GM19452 (cell line): ENCODE measurements around the gene SLC25A13.
"Not testable (repeated sequence)": the region's sequence is repeated elsewhere in the genome, so short reads cannot be mapped to it uniquely, and the experiment has no call there.

Source experiments
- ATAC-seq: cut with Tn5 transposase; IDR thresholded peaks from one replicate; pipeline ENCODE4 v1.9.1; 2021; ENCODE audit not compliant: unreplicated experiment

SLC25A13 gene, protein sequence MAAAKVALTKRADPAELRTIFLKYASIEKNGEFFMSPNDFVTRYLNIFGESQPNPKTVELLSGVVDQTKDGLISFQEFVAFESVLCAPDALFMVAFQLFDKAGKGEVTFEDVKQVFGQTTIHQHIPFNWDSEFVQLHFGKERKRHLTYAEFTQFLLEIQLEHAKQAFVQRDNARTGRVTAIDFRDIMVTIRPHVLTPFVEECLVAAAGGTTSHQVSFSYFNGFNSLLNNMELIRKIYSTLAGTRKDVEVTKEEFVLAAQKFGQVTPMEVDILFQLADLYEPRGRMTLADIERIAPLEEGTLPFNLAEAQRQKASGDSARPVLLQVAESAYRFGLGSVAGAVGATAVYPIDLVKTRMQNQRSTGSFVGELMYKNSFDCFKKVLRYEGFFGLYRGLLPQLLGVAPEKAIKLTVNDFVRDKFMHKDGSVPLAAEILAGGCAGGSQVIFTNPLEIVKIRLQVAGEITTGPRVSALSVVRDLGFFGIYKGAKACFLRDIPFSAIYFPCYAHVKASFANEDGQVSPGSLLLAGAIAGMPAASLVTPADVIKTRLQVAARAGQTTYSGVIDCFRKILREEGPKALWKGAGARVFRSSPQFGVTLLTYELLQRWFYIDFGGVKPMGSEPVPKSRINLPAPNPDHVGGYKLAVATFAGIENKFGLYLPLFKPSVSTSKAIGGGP

DNA sequence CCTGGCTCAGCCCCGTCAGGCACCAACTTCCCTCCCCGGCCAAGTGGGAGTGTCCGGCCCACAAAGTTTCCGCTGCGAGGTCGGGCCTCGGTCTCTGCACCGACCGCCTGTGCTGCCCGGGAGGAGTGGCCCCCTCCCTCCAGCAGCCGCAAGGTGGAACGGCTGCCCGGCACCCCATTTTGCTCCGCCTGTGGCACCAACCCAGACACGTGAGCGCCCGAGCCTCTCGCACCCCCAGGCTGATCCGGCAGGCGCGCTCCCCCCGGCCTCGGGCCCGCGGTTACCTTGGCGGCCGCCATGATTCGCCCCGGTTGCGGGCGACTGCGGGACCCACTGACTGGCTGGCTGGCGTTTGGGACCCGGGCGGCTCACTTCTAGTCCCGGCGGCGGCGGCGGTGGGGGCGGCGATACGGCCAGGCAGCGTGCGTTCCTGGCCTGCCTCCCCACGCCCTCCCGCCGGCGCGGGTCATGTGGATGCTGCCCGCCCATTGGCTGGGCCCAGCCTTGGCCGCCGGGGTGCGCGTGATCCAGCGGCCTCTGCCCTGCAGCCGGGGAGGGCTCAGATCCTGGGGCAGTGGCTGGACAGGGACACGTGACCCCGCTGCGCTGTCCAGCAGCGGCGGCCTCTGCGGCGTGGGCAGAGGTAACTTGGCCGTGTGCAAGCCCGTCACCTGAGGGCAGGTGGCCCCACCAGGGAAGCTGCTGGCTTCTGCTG lies at the start of gene SLC25A13:
Gene SLC25A13, minus strand, starts transcription at position 441 of the 715 bp plus-strand sequence. Its CDS starts 142 bp downstream, at position 299.
- ATAC-seq = peak; percentile 75

DNA sequence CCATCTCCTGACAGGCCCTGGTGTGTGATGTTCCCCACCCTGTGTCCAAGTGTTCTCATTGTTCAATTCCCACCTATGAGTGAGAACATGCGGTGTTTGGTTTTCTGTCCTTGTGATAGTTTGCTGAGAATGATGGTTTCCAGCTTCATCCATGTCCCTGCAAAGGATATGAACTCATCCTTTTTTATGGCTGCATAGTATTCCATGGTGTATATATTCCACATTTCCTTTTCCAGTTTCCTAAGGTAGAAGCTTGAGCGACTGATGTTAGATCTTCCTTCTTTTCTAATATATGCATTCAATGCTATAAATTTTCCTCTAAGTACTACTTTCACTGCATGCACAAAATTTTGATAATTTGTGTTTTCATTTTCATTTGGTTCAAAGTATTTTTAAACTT lies 44.0 kb upstream of the SLC25A13 start:
- ATAC-seq = not testable (repeated sequence)

DNA sequence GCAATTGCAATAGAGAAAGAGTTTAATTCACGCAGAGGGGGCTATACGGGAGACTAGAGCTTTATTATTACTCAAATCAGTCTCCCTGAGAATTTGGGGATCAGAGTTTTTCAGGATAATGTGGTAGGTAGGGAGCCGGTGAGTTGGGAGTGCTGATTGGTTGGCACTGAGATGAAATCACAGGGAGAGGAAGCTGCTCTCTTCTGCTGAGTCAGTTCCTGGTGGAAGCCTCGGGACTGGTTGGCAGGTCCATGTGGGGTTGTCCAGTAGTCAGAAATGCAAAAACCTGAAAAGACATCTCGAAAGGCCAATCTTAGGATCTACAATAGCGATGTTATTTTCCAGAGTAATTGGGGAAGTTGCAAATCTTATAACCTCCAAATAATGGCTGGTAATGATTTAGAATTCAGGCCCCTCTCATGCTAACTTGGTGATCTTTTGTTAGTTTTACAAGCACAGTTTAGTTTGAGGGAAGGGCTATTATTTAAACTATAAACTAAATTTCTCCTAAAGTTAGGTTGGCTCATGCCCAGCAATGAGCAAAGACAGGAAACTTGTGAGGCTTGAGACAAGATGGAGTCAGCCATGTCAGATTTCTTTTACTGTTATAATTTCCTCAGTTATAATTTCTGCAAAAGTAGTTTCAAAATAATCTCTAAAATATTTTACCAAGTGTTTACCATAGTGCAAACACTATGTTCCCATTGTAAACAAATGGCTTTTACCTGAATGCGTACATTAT lies 39.4 kb upstream of the SLC25A13 start:
- ATAC-seq = no peak

DNA sequence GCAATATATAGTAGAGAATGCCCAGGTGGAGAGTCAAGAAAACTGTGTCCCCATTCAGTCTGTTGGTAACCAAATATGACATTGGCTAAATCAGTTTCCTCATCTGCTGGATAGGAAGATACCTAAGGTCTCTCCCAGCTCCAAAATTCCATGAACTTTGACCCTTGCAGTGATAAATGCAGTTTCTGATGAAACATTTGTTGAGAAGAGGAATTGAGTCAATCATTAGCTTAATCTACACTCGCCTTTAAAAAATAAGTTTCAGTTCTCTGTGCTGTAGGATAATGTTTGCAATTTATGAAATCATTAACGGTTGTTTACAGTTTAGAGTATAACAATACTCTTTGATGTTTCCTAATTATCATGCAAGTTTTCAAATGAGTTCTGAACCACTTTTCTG lies 38.0 kb upstream of the SLC25A13 start:
- ATAC-seq = peak; percentile 80

DNA sequence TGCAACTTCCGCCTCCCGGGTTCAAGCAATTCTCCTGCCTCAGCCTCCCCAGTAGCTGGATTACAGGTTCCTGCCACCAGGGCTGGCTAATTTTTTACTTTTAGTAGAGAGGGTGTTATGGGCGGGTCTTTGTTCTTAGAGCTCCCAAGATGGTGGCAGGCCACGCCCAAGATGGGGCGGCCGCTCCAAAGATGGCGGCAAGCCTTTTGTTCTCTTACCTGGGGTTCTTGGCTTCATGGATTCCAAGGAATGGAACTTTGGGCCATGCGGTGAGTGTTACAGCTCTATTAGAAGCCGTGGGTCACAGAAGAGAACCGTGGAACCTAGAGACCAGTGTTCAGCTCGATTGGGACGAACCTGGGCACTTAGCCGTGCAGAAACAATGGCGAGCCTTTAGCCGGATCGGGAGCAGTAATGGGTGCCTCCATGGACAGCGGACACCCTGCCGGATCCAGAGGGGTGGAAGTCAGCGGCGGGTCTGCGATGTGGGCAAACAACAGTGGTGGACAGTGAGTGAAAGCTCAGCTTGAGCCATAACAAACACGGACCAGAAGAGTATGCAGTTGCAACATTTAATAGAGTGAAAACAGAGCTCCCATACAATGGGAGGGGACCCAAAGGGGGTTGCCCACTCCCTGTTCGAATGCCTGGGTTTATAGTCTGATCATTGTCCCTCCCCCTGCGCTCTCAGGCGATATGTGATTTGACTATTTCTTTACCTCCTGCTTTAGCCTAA lies 36.5 kb upstream of the SLC25A13 start:
- not testable (repeated sequence) for ATAC-seq

DNA sequence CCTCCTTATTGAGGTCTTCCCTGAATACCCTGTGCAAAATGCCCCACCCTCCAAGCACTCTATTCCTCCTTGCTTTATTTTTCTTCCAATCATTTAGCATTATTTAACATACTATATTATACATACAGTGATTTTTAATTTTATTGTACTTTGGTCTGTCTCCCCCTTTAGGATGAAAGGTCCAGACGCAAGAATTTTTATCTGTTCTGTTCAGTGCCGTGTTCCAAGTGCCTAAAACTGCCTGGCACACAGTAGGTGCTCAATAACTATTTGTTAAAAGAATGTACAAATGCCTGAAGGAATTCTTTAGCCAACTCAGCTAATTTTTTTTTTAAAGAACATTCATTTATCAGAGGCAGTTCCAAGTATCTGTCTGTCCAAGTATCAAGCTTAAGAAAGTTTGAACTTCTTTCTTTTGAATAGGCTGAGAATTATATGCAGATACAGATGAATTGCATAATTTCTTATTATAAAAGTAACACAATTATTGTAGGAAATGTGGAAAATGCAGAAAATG lies 34.1 kb upstream of the SLC25A13 start:
- no peak for ATAC-seq

DNA sequence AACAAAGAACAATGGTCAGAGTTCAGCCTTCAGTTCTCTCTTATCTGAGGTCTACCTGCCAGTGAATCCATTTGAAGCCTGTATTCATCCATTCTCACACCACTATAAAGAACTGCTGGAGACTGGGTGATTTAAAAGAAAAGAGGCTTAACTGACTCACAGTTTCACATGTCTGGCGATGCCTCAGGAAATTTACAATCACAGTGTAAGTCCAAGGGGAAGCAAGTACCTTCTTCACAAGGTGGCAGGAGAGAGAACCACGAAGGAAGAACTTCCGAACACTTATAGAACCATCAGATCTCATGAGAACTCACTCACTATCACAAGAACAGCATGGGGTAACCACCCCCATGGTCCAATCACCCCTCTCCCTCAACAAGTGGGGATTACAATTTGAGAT lies 33.0 kb upstream of the SLC25A13 start:
- ATAC-seq = no peak

DNA sequence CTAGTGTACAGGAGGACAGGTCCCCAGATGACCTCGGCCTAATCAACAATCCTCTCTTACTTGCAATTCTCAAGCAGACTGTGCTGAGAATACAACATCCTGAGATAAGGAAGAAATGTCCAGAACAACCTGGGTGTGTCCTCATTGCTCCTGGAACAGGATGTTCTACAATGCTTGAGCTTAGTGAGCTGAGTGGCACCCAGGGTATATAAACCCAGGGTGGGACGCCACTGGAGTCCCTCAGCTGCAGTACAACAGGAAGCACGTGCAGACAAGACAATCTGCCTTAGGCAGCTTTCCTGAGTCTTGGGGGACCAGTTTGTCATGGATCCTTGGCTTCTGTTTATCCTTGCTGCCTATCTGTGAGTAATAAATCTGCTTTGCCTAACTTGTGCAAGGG lies 27.7 kb upstream of the SLC25A13 start:
- ATAC-seq = no peak

DNA sequence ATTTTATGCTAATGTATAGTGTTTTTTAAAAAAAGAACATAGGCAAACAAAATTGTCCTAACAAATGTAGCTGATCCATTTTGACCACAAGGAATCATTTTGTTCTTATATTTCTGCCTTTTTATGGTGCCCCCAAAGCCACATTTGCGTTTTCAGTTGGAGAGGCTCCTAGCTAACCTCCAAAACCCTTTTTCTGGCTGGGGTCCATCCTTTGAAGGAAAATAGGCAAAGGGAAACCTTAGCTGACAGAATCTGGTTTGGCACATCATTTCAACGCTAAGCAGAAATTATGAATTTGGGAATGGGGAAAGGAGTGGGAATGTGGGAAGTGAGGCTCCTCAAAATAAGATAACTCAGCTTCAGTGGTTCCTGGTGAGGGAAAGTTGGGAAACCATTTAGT lies 25.6 kb upstream of the SLC25A13 start:
- no peak for ATAC-seq

DNA sequence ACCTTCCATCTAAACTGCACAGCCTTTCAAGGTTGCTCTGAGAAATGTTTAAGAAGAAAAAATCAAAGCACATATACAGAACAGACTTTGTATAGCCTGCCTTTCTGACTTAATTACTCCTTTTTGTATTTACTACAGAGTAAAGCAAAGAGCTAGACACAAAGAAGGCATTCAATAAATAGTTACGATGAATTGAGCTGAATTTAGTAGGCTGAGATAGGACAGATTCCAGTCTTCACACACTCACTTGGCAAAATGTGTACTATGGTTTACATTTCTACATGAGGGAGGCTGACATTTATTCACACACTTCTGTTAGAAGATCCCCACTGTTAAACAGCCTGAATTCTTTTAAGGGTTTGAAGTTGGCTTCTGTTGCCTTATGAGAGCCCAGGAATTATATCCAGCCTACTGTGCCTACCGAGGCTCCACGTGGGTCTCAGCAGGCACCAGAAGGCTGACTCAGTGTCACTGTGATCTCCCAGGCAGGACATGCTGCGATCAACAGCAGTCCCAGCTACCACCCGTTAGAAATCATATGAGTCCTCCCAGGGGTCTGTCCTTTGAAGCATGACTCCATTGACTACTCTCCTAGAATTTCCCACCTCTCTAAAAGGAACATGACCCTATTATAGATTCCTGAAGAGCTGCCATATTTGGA lies 24.5 kb upstream of the SLC25A13 start:
- no peak for ATAC-seq

DNA sequence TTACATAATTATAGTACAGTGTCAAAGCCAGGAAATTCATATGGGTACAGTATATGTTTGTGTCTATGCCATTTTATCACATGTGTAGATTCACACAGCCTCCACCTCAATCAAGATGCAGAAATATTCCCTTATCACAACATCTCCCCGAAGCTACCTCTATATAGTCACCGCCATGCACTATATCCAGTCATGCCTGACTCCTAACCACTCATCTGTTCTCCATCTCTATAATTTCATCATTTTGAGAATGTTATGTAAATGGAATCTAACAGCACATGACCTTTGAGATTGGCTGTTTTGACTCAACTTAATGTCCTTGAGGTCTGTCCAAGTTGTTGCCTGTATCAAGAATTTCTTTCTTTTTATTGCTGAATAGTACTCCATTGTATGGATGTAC lies 22.3 kb upstream of the SLC25A13 start:
- peak; percentile 56 for ATAC-seq

DNA sequence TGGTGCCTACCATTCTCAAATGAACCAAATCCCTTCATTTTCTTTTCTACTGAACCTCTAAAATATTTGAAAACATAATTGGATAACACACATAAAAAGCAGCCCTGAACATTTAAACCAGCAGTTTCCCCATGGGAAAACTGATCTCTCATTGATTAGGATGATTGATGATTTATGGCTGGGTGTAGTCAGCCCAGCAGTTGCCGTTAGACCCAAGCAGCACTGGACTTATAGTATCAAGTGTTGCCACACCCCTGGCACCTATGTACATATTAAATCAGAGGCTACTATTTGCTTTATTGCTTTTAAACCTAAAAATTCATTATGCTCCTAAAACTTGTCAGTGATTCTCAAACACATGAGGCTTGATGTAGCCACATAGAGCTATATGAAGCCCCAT lies 20.2 kb upstream of the SLC25A13 start:
- no peak for ATAC-seq

DNA sequence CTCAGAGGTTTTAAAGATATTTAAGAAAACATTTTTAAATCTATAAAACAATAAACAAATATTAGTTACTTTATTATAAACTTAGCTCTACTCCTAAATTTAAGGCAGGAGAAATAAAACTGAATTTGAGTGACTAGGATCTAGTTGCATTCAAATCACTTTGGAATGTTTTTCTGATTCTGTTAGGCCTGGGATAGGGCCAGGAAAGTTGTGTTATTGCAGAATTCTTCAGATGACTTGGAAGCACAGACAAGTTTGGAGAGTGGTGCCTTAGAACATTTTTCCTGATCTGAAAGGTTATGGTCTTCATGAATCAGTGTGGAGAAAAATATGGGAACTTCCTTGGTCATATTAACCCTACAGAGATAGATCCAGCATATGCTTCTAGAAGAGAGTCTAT lies 15.6 kb upstream of the SLC25A13 start:
- no peak for ATAC-seq

DNA sequence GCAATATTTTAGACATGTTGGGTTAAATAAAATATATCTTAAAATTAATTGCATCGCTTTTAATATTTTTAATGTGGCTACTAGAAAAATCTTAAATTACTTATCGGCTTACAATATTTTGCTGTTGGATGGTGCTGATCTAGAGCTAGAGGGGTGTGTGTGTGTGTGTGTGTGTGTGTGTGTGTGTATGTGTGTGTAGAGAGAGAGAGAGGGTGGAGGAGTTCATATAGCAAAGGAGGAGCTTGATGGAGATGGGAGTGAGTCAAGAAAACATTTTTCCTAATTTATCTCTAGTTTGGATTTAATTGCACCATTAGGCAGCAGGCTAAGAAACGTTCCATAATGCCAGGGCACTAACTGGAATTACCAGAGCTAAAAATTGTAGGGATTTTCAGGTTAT lies 10.4 kb upstream of the SLC25A13 start:
- ATAC-seq = no peak

DNA sequence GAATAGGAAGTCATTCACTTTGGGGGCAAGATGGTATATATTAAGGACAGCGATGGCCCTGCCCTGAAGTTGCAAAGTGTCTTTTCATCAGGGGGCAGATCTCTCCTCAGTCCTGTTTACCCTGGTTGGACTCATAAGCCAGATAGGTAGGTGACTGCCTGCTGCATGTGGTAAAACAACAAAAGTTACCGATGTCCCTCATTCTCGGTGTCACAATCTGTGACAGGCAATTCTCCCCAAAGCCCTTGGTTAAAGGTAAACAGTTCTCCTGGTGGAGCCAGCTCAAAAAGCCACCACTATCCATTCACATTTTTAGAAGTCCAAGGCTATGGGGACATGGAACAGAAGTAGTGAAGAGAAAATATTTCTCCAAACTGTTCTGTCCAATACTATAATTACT lies 9.9 kb upstream of the SLC25A13 start:
- ATAC-seq = no peak

DNA sequence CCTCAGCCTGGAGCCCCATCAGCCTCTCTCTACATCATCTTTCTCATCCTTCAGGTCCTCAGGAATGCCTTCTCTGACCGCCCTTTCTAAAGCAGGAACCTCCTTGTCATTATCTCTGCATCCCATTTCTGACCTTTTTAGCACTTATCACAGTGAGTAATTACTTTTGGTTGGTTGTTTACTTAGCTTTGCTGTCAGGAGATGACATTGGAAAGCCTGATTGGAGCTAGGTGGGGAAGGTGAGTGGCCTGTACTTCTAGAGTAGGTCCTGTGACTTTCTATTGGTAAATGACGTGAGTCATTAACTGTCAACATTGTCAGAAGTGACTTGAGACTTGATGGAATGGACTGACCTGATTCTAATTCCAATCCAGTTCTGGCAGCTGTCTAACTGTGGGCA lies 9.3 kb upstream of the SLC25A13 start:
- ATAC-seq = no peak

DNA sequence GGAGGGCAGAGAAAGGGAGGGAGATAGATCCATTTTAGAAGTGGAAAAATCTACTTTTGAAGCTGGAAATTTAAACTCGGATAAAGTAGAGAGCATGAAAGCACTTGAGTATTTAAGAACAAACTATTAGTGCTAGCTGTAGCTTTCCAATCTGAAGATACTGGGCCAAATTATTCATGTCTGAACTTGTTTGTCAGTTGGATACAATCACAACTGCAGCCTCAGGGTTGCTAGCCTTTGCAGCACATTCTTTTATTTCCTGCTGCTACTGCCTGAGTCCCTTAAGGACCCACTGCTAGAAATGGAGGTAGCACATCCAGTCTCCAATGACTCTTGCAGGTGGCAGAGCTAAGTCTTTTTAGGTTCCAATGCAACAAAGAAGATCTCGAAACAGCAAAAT lies 8.3 kb upstream of the SLC25A13 start:
- no peak for ATAC-seq

DNA sequence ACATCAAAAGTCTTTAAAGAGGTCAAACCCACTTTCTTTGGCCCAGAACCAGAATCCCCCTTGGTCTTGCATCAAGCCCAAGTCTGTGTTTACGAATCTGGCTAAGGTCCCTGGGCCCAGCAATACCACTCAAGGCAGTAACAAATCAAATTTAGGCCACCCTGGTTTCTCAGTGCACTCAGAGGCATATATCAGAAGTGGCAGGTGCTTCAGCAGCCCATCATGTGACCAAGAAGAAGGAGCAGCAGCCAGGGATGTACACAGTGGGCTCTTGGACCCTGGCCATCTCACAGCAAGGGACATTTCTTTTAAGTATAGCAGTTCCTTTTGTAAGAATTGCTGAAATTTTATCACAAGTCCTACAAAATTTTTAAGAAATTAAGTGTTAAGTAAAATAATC lies 7.3 kb upstream of the SLC25A13 start:
- no peak for ATAC-seq

DNA sequence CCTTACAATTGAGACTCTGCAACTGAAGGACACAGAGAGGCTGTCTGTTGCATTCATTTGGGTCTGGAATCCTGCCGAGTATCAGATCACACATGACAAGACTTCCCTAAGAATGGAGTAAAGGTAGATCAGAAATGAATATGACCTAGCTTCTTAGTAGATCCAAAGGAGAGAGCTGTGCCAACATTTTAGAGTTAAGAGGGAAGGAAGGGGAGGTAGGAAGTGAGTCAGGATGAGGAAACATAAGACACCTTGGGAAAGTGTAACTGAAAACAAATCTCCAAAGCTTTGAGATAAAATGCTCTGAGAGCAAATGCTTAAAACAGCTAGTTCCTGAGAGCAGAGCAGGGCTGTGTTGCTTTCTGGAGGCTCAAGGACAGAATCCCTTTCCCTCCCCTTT lies 6.1 kb upstream of the SLC25A13 start:
- ATAC-seq = no peak

DNA sequence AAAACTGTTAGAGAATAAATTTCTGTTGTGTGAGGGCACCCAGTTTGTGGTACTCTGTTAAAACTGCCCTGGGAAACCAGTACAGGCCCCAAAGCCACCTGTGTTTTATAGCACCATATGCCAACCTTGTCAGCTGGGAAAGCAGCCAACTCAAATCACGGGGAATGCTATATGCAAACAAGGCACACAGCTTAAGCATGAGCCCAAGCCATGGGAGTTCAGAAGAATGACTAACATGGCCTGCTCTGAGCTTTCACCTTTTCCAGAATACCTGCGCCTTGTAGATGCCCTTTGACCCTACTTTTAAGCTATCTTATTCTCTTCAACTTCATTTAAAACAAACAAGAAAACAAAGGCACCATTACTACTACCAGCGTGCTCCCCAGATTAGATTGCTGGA lies 5.5 kb upstream of the SLC25A13 start:
- ATAC-seq = no peak
